Measurements from ENCODE around the gene TMCO2. TPM values are rescaled to one million over a fixed set of nuclear protein-coding genes. Genes with fewer than 3 reads are reported as not detected.

TMCO2 gene
- total RNA-seq, 4 donors from 2014 or later: not detected

DNA sequence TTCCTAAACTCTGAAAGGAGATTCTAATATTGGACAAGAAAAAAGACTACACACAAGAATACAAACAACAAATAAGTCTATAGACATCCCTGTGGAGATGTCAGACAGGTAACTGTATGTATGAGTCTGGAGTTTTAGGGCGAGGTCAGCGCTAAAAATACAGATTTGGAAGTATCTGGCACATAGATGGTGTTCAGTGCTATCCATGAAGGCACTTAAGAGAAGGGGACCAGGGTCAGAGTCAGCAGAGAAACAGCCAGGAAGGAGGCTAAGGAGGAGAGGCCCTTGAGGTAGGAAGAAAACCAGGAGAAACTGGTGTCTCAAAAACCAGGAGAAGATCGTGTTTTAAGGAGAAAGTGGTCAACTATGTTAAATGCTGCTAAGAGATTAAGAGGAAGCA is 28.4 kb downstream of the TMCO2 start:
- no peak overlapping the region for H3K4me3 ChIP-seq (ENCODE audit: low read depth, poor library complexity, severe bottlenecking)
- intact Hi-C loops (cut with DNase I; ENCODE audit: low total_unique reads): no loop called here
- DNase-seq (ENCODE audit: low spot score in 2 of 2): no peak
- 93 to 96% methylated on average over 3 of the region's 3 CpGs for WGBS, 2 donors
- TF ChIP-seq, protein P1, sequence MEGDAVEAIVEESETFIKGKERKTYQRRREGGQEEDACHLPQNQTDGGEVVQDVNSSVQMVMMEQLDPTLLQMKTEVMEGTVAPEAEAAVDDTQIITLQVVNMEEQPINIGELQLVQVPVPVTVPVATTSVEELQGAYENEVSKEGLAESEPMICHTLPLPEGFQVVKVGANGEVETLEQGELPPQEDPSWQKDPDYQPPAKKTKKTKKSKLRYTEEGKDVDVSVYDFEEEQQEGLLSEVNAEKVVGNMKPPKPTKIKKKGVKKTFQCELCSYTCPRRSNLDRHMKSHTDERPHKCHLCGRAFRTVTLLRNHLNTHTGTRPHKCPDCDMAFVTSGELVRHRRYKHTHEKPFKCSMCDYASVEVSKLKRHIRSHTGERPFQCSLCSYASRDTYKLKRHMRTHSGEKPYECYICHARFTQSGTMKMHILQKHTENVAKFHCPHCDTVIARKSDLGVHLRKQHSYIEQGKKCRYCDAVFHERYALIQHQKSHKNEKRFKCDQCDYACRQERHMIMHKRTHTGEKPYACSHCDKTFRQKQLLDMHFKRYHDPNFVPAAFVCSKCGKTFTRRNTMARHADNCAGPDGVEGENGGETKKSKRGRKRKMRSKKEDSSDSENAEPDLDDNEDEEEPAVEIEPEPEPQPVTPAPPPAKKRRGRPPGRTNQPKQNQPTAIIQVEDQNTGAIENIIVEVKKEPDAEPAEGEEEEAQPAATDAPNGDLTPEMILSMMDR (IDR thresholded peaks at IDR 0.05): no peak
- TF ChIP-seq POLR2A (IDR thresholded peaks at IDR 0.05): no peak

DNA sequence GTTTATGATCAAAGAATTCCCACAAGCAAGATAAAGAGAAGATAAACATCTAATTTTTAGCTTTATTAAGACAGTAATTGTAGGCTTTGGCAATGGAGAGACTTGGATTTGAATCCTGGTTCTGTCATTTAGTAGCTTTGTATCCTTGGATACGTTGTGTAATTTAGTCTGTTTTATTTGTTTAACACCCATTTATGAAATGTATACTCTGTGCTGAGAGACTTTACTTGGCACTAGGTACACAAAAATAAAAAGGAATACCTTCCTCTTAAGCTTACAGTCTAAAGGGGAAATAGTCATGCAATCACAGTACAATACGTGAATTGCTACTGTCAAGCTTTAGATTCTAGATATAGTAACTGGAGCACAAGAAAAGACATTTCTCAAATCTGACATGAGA is 34.1 kb downstream of the TMCO2 start:
- no peak overlapping the region for H3K4me3 ChIP-seq (ENCODE audit: low read depth, poor library complexity, severe bottlenecking)
- DNase-seq (ENCODE audit: low spot score in 2 of 2): no peak
- 75 to 80% methylated on average over 2 of the region's 2 CpGs for WGBS, 2 donors
- intact Hi-C loops (cut with DNase I; ENCODE audit: low total_unique reads): no loop called here
- TF ChIP-seq, protein P1 (IDR thresholded peaks at IDR 0.05): no peak
- no peak for TF ChIP-seq POLR2A (IDR thresholded peaks at IDR 0.05)

DNA sequence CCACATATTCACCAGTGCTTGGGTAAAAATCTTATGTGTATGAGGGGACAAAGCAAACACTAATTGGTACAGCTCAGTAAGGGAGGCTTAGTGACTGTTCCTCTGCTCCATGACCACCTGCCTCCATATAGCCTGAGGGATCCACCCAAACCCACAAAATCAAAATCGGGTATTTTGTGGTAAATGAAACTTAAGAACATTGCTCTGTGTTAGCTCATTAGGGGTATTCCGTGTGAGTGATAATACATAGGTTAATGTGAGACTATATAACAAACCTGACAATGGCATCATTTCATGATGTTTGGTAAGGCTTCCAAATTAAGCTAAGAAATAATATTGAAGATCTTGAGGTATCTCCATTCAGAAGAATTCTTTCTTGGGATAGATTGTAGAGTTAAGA is 43.6 kb downstream of the TMCO2 start:
- DNase-seq (ENCODE audit: low spot score in 2 of 2): no peak
- 89 to 90% methylated on average over 2 of the region's 2 CpGs for WGBS, 2 donors
- TF ChIP-seq POLR2A (IDR thresholded peaks at IDR 0.05): no peak
- TF ChIP-seq, protein P1 (IDR thresholded peaks at IDR 0.05): no peak
- intact Hi-C loops (cut with DNase I; ENCODE audit: low total_unique reads): no loop called here
- no peak overlapping the region for H3K4me3 ChIP-seq (ENCODE audit: low read depth, poor library complexity, severe bottlenecking)

DNA sequence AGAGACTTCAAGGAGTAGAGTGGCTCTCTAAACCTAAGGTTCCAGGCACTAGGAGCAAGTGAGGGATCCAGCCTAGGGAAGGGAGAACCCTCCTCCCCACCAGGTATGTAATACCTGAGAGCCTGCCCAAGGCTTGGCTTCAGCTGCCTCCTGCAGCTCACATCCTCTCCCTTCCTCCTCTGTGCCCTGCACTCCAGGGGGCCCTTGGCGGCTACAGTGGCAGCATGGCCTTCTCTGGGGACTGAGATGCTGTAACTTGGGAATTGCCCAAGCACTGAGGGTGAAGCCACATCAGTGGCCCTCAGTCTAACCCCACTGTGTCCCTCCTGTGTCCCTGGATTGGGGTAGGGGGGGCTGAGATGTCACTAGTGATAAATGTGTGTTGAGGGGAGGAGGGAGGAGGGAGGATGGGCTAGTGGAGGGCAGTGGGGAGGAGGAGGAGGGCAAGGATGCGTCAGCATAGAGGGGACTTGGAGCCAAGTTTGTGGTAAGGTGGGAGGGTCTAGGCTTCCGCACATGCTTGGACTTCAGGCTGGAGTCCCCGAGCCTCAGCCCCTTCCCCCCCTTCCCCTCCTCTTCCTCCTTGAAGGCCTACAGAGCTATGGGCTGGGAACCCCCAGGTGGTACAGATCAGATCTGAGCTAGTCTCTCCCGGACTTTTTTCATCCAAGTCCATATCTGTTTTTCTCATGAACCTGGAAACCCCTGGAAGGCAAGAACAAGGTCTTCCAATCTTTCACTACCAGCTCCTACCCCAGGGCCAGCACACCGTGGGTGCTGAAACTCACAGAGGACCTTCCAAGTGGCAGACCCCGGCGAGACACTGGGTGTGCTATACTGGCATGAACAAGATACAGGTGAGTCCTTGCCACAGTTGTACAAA is 51.9 kb downstream of the TMCO2 start:
- DNase-seq (ENCODE audit: low spot score in 2 of 2): peak in 1 of 2 donors; percentile 58
- H3K4me3 ChIP-seq (ENCODE audit: low read depth, poor library complexity, severe bottlenecking): no peak overlapping the region
- intact Hi-C loops (cut with DNase I; ENCODE audit: low total_unique reads): no loop called here
- 62 to 68% methylated on average over 8 of the region's 8 CpGs for WGBS, 2 donors
- TF ChIP-seq, protein P1 (IDR thresholded peaks at IDR 0.05): no peak
- TF ChIP-seq POLR2A (IDR thresholded peaks at IDR 0.05): no peak

DNA sequence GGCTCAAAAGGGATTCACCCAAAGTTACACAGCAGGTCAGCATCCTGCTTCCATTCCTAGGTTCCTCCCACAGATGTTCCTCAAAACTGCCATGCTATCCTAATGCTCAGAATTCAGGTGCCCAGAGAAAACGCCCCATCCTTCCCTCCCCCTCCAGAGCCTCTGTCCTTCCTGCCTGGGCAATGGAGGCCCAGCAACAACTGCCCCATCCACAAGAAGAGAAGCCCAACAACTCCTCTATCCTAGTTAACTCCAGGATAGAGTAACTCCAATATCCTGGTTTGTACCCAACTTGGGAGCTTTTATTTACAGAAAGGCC is 52.5 kb downstream of the TMCO2 start:
- intact Hi-C loops (cut with DNase I; ENCODE audit: low total_unique reads): no loop called here
- no peak overlapping the region for H3K4me3 ChIP-seq (ENCODE audit: low read depth, poor library complexity, severe bottlenecking)
- no peak for DNase-seq (ENCODE audit: low spot score in 2 of 2)
- TF ChIP-seq, protein P1 (IDR thresholded peaks at IDR 0.05): no peak
- WGBS, 2 donors: 75 to 87% methylated on average over 1 of the region's 1 CpG

DNA sequence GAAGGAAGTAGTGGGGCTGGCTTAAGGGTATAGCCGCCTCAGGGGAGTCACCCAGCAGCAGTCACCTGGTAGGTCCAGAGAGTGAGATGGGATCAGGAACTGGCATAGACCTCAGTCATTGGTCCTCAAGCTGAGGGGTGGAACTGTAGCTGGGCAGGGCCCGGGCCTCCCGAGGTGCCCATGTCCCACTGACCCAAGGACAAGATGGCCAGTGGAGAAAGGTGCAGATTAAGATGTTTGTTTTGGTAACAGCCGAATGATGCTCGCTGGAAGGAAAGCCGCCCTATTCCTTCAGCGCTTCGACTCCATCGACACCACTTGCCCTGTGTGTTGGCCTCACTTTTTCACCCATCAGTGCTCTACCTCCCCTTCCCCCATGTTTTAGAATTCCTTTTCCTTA is 52.9 kb downstream of the TMCO2 start:
- H3K4me3 ChIP-seq (ENCODE audit: low read depth, poor library complexity, severe bottlenecking): no peak overlapping the region
- DNase-seq (ENCODE audit: low spot score in 2 of 2): peak in 1 of 2 donors; percentile 60
- WGBS, 2 donors: 93% methylated on average over 9 of the region's 9 CpGs
- intact Hi-C loops (cut with DNase I; ENCODE audit: low total_unique reads): no loop called here
- TF ChIP-seq, protein P1 (IDR thresholded peaks at IDR 0.05): no peak
- no peak for TF ChIP-seq POLR2A (IDR thresholded peaks at IDR 0.05)
